ENCODE results near the gene ERCC1. TPM values are rescaled to one million over a fixed set of nuclear protein-coding genes. Genes with fewer than 3 reads are reported as not detected.
"Not testable (repeated sequence)": the region's sequence is repeated elsewhere in the genome, so short reads cannot be mapped to it uniquely, and the experiment has no call there.

The ERCC1 gene
- total RNA-seq, 2 donors from 2014 or later, result 105 to 140 TPM

- ATAC-seq (no peak), DNase-seq (no peak)
- intact Hi-C loops (cut with DNase I), result no loop called here
These were observed 14.2 kb downstream of the ERCC1 start for GRCh38 chr19:45409557-45409920.

DNA sequence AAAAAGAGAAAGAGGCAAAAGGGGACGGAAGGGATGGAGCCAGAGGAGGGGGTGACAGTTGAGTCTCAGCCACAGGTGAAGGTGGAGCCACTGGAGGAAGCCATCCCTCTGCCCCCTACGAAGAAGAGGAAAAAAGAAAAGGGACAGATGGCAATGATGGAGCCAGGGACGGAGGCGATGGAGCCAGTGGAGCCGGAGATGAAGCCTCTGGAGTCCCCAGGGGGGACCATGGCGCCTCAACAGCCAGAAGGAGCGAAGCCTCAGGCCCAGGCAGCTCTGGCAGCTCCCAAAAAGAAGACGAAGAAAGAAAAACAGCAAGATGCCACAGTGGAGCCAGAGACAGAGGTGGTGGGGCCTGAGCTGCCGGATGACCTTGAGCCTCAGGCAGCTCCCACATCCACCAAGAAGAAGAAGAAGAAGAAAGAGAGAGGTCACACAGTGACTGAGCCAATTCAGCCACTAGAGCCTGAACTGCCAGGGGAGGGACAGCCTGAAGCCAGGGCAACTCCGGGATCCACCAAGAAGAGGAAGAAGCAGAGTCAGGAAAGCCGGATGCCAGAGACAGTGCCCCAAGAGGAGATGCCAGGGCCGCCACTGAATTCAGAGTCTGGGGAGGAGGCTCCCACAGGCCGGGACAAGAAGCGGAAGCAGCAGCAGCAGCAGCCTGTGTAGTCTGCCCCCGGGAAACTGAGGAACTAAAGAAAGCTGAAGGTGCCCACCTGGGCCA lies 14.7 kb downstream of the ERCC1 start:
- intact Hi-C loops (cut with DNase I), result no loop called here
- no peak for ATAC-seq
- DNase-seq, result no peak

- ATAC-seq (no peak), DNase-seq (no peak)
- intact Hi-C loops (cut with DNase I), result no loop called here
These were observed 15.6 kb downstream of the ERCC1 start for GRCh38 chr19:45408121-45408520.

DNA sequence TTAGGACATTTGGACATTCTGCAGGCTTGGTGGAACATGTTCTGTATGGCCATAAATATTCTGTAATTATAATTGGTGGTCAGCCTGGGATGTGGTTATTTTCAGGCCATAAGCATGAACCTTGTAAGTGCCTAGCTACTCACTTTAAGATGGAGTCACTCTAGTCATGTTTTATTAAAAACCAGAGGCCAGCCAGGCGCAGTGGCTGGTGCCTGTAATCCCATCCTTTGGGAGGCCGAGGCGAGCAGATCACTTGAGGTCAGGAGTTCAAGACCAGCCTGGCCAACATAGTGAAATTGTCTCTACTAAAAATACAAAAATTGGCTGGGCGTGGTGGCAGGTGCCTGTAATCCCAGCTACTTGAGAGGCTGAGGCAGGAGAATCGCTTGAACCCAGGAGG lies 16.1 kb downstream of the ERCC1 start:
- ATAC-seq; DNase-seq; intact Hi-C loops (cut with DNase I): not testable (repeated sequence)

DNA sequence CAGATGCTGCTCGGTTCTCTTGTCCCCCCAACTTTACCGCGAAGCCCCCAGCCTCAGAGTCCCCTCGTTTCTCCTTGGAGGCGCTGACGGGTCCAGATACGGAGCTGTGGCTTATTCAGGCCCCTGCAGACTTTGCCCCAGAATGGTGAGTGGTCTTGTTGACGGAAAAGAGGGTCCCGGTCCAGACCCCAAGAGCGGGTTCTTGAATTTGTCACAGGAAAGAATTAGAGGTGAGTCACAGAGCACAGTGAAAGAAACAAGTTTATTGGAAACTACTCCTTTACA lies 16.7 kb downstream of the ERCC1 start:
- DNase-seq (no peak), ATAC-seq (no peak)
- intact Hi-C loops (cut with DNase I), result no loop called here

GRCh38 chr19:45406226-45407090 lies 17.3 kb downstream of the ERCC1 start, which contains the start of gene POLR1G:
Gene POLR1G, plus strand, starts transcription at chr19:45406644. Its CDS starts 53 bp downstream, at chr19:45406697.
- intact Hi-C loops (cut with DNase I), result no loop called here
- ATAC-seq (peak; percentile 66 to 67), DNase-seq (peak; percentile 82)

DNA sequence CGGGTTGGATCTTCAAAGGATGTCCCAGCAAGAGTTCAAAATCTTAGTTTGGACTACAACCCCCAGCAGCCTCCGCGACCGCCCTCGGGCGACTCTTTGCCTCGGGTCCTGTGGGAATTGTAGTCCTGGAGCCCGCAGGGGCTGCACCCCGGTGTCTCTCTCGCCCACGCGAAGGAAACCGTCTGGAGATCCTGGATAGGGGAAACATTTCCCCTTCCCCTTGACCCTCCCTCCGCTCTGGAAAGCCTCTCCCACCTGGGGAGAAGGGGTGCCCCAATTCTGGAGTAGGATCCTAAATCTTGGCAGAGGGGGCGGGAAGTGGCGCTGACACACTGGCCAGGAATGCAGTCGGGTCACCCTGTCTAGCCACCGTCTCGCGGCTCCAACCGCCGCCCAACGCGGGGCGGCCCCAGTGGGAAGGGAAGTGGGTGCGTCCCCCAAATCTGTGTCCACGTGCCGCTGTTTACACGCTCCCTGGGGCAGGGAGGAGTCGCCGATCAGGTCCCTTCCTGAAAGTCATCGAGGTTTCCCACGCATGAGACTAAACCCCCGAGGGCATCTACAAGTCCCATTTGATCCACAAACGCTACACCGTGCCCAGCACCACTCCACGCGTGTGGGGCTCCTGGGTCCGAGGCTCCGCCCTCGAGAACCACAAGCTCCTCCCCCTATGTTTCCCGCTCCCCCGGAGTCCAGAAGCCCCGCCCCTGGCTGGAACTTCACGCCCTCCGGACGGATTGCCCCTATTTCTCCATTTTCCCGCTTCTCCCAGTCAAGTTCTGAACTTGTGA lies 18.1 kb downstream of the ERCC1 start:
- intact Hi-C loops (cut with DNase I), result no loop called here

GRCh38 chr19:45404557-45405434 lies 18.9 kb downstream of the ERCC1 start, which contains the start of gene PPP1R13L:
Gene PPP1R13L, minus strand, starts transcription at chr19:45405069. Its CDS starts 6,751 bp downstream, at chr19:45398318.
- ATAC-seq (peak; percentile 67 to 78), DNase-seq (peak; percentile 92)
- intact Hi-C loops (cut with DNase I), result no loop called here

More for the DNA sequence above, 18.1 kb downstream of the ERCC1 start:
- ATAC-seq (peak; percentile 75 to 77), DNase-seq (peak; percentile 93)

- ATAC-seq, result peak; percentile 4 to 9
- peak; percentile 76 for DNase-seq
- intact Hi-C loops (cut with DNase I), result no loop called here
These were observed 19.7 kb downstream of the ERCC1 start for GRCh38 chr19:45403781-45404556.

- DNase-seq (no peak), ATAC-seq (no peak)
- intact Hi-C loops (cut with DNase I), result no loop called here
These were observed 20.4 kb downstream of the ERCC1 start for GRCh38 chr19:45403272-45403671.

GRCh38 chr19:45402298-45403061 lies 21.2 kb downstream of the ERCC1 start:
- intact Hi-C loops (cut with DNase I), result no loop called here
- peak; percentile 65 for DNase-seq
- no peak for ATAC-seq

- ATAC-seq, result no peak
- DNase-seq, result no peak
- intact Hi-C loops (cut with DNase I), result no loop called here
These were observed 21.9 kb downstream of the ERCC1 start for GRCh38 chr19:45401815-45402214.

- DNase-seq (no peak), ATAC-seq (no peak)
- intact Hi-C loops (cut with DNase I), result no loop called here
These were observed 23.5 kb downstream of the ERCC1 start for GRCh38 chr19:45400192-45400591.

DNA sequence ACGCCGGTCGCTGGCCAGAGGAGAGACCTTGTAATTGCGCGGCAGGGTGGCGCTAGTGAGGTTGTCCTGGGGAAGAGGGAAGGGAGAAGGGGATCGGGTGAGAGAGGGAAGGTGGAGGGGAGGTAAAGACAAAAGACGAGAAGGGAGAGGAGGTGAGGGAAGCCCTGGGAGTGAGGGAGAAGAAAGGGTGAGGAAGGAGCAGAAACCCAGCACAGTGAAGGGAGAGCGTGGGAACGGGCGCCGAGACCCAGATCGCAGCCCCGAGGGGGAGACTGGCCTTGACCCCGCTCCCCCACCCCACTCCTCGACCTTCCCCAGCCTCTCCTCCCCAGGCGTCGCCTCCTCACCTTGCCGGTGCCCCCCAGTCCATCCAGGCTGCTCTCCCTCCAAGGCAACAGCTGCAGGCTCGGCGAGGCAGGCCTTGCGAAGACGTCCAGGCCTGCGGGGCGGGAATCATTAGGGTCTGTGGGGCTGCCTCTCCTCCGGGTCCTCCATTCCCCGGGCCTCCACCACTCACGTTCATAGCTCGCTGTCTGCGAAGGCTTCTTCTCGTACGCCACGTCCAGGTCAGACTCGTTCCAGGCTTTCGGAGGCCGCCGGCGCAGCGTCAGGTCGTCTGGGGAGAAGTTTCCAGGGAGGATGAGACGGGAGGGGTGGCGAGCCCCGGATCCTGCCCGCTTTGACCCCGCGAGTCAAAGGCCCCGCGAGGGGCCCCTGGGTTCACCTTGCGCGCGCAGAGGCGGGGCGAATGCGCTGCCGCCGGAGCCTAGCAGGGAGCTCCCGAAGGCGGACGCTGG lies 27.7 kb downstream of the ERCC1 start:
- DNase-seq (no peak), ATAC-seq (no peak)
- intact Hi-C loops (cut with DNase I), result no loop called here

DNA sequence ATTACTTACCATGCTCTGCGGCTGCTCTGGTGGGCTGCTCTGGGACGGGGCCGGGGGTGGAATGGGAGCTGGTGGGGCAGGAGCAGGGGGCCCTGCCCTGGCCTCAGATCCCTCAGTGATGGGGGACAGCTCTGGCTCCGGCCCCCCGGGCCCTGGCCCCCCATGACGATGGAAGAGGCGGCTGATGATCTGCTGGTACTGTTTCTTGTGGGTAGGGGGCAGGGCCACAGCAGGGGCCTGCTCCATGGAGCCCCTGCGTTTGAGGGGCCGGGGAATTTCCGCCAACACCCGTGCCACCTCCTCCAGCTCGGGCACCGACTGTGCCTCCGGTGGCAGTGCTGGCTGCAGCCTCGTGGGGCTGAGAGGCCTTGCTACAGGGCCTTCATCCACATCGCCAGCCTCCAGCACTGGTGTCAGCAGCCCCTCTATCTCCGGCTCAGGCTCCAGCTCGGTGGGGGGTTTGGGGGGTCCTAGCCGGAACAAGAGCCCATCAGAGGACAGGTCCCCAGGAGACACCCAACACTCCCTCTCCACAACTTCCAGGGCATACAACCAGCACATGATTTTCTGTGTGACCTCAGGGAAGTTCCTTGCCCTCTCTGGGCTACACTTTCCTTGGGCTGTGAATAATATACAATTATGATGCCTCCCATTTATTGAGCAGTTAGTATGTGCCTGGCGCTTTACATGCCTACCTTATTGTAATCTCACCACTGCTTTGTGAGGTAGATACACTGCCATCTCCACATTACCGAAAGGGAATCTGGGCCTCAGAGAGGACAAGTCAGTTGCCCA lies 31.6 kb downstream of the ERCC1 start:
- no peak for DNase-seq
- ATAC-seq, result no peak
- intact Hi-C loops (cut with DNase I), result no loop called here

DNA sequence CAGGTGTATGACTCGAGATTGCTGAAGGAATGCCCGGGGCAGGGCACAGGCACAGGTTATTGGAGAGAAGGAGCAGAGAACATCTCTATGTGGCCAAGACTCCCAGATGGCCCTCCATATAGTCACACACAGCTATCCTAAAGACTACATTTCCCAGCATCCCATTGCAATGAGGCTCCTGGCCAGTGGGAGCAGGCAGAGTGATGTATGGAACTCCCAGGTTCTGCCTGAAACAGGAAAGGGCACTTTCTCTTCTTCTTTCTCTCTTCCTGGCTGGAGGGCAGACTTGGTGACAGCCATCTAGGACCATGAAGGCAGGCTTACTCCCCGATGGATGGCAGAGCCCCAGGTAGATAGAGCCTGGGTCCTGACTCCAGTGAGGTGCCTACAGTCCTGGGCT lies 32.4 kb downstream of the ERCC1 start:
- no peak for DNase-seq
- intact Hi-C loops (cut with DNase I), result no loop called here
- ATAC-seq, result no peak
